ENCODE measurements around the gene MUC5AC.

The MUC5AC gene

DNA sequence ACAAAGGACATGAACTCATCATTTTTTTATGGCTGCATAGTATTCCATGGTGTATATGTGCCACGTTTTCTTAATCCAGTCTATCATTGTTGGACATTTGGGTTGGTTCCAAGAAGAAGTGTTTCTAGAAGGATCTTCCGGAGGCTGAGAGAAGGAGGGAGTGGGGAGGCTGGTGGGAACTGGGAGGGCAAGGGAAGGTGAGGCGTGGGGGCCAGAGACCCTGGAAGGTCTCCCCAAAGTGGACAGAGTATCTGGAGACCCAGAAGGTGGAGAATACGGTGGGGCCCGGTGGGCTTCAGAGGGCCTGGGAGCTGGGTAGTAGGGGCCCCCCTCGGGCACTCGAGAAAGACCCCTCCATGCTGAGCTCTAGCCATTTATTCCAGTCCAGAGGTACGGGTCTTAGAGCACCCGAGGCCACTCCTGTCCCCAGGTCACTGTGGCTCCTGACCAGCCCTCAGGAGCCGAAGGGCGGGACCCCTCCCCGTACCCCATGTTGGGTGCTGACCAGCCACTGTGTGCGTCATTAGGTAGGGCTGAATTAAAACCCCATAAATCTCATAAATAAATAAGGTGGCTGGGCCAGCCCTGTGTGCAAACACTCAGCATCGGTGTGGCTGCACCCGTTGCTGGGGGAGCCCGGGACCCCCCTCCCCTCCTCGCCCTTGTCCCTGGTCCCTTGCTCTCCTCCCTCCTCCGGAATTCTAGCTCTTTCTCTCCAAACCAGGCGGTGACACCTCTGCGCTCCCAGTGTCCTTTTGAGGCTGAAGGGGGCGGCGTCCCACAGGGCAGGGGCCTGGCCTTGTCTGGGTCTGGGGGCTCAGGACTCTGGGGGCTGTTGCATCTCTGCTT lies 38.8 kb upstream of the MUC5AC start:
- H3K4me3 ChIP-seq (ENCODE audit: low read depth, low read length): no peak overlapping the region
- DNase-seq (ENCODE audit: low read depth): no peak
- TF ChIP-seq, protein P1, sequence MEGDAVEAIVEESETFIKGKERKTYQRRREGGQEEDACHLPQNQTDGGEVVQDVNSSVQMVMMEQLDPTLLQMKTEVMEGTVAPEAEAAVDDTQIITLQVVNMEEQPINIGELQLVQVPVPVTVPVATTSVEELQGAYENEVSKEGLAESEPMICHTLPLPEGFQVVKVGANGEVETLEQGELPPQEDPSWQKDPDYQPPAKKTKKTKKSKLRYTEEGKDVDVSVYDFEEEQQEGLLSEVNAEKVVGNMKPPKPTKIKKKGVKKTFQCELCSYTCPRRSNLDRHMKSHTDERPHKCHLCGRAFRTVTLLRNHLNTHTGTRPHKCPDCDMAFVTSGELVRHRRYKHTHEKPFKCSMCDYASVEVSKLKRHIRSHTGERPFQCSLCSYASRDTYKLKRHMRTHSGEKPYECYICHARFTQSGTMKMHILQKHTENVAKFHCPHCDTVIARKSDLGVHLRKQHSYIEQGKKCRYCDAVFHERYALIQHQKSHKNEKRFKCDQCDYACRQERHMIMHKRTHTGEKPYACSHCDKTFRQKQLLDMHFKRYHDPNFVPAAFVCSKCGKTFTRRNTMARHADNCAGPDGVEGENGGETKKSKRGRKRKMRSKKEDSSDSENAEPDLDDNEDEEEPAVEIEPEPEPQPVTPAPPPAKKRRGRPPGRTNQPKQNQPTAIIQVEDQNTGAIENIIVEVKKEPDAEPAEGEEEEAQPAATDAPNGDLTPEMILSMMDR (IDR thresholded peaks at IDR 0.05; ENCODE audit: low read depth, low read length, missing control alignments): no peak

DNA sequence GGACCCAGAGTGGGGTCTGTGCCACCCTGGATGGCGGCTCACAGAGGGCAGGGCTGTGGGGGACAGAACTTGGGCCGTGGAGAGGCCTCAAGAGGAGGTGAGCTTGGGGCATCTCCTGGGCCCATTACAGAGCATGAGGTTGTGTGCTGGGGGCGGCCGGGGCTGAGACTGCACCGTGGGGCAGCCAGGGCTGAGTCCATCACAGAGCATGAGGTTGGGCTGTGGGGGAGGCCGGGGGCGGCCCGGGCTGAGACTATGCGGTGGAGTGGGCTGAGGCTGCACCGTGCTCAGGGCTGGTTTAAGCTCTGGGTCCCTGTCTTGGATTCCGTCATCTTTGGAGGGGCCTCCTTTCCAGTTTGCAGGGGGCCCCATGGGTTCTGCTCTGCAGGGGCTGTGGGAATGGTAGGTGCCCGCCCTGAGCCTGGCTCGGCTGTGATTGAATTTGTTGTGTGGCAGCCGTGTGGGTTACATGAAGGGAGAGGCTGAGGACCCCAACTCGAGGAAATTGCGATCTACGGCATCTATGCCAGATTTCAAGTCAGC lies 38.1 kb upstream of the MUC5AC start:
- TF ChIP-seq, protein P1 (IDR thresholded peaks at IDR 0.05; ENCODE audit: low read depth, low read length, missing control alignments): no peak
- no peak for DNase-seq (ENCODE audit: low read depth)
- no peak overlapping the region for H3K4me3 ChIP-seq (ENCODE audit: low read depth, low read length)

DNA sequence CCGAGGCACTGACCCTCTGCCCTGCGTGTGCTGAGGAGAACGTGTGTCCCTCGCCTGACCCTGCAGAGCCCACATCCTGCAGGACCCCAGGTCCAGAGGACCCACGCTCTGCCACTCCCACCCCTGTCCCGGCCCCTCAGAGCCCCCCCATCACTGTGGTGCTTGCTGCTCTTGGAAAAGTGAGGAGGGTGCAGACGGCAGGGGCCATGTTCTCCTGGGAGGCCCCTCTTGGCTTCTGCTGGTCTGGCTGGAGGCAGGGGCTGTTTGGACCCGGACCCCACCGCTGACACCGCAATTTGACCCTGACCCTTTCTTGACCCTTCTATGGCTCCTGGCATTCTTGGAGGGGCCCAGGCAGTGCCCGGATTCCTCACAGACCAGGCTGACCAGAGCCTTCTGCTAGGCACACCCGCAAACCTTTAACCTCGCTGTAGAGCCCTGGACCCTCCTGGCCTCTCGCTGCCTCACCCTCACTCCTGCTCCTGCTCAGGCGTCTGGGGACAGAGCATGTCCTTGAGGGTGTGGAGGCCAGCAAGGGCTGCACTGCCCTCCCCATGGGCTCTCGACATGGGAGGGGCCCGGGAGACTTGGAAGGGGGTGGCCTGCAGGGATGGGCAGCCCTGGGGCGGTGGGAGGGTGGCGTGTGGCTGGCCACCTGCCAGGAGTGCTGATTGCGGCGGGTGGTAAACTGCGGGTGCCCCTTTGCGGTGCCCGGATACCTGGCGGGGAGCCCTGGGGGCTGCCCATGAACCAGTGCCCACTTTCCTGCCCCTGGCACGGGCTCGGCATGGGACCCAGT lies 37.0 kb upstream of the MUC5AC start:
- TF ChIP-seq, protein P1 (IDR thresholded peaks at IDR 0.05; ENCODE audit: low read depth, low read length, missing control alignments): no peak
- no peak for DNase-seq (ENCODE audit: low read depth)
- no peak overlapping the region for H3K4me3 ChIP-seq (ENCODE audit: low read depth, low read length)

GRCh38 chr11:1121331-1121812 lies 36.4 kb upstream of the MUC5AC start:
- DNase-seq (ENCODE audit: low read depth): no peak
- H3K4me3 ChIP-seq (ENCODE audit: low read depth, low read length): no peak overlapping the region
- TF ChIP-seq, protein P1 (IDR thresholded peaks at IDR 0.05; ENCODE audit: low read depth, low read length, missing control alignments): no peak

- no peak overlapping the region for H3K4me3 ChIP-seq (ENCODE audit: low read depth, low read length)
- TF ChIP-seq, protein P1 (IDR thresholded peaks at IDR 0.05; ENCODE audit: low read depth, low read length, missing control alignments): no peak
- no peak for DNase-seq (ENCODE audit: low read depth)
These were observed 35.7 kb upstream of the MUC5AC start for GRCh38 chr11:1121813-1122663.

- DNase-seq (ENCODE audit: low read depth): no peak
- TF ChIP-seq, protein P1 (IDR thresholded peaks at IDR 0.05; ENCODE audit: low read depth, low read length, missing control alignments): no peak
- H3K4me3 ChIP-seq (ENCODE audit: low read depth, low read length): no peak overlapping the region
These were observed 35.1 kb upstream of the MUC5AC start for GRCh38 chr11:1122664-1123002.
